Mucosa of gallbladder (tissue), 1 donor: ENCODE data around the gene DENND6A. TPM values are rescaled to one million over a fixed set of nuclear protein-coding genes. Genes with fewer than 3 reads are reported as not detected.
"Not testable (repeated sequence)": the region's sequence is repeated elsewhere in the genome, so short reads cannot be mapped to it uniquely, and the experiment has no call there.

ENCODE experiments used
- DNase-seq: peaks from one replicate; pipeline ENCODE4 v3.0.0-alpha.2; 2020; ENCODE audit warnings: low spot score
- total RNA-seq: library from RNA; stranded (reverse); gene quantifications from one replicate; pipeline ENCODE4 v1.2.1, GENCODE V29; 2021
- donor health status: DM: no; HTN: no; CAD: no.

The DENND6A gene
- total RNA-seq, 1 donor from 2014 or later: 22.1 TPM

DNA sequence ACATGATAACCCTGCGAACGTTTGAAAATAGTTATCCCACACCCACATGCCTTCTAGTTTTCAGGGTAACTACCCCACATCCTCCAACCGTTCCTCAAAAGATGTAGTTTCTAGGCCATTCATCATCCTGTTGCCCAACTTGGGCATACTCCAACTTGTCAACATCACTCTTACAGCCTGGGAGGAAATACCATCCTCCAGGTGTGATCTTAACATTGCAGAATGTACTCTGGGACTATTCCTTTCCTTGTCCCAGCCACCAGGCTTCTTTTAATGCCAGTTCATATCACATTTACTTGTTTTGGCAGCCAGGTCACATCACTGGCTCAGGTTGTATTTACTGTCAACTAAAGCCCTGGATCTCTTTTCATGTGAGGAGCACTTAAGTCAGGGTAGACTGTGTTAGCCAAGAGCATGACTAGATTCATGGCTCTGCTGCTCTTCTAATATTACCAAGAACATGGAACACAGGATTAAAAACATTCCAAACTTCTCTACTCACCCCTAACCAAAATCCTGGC lies 4.0 kb upstream of the DENND6A start:
- no peak for DNase-seq

DNA sequence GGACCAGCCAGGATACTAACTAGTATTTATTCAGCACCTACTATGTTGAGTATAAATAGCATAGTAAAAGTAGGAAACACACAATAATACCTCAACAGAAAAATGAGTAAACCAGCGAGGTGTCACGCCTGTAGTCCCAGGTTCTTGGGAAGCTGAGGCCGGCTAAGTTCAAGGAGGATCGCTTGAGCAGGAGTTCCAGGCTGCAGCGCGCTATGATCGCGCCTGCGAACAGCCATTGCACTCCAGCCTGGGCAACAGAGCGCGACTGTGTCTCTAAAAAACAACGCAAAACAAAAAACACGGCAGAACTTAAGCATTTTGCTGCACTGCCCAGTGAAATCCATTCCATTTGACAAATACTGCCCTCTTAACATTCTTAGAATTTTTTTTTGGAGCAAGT lies 1.3 kb upstream of the DENND6A start:
- no peak for DNase-seq

DNA sequence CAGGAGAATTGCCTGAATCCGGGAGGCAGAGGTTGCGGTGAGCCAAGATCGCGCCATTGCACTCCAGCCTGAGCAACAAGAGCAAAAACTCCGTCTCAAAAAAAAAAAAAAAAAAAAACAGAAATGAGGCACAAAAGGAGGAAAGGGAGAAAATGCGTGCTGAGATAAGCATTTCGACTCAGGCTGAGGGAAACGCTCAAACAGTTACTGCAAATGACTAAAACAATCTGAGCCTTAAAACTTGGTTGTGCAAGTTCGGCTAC lies 813 bp downstream of the DENND6A start:
- not testable (repeated sequence) for DNase-seq

DNA sequence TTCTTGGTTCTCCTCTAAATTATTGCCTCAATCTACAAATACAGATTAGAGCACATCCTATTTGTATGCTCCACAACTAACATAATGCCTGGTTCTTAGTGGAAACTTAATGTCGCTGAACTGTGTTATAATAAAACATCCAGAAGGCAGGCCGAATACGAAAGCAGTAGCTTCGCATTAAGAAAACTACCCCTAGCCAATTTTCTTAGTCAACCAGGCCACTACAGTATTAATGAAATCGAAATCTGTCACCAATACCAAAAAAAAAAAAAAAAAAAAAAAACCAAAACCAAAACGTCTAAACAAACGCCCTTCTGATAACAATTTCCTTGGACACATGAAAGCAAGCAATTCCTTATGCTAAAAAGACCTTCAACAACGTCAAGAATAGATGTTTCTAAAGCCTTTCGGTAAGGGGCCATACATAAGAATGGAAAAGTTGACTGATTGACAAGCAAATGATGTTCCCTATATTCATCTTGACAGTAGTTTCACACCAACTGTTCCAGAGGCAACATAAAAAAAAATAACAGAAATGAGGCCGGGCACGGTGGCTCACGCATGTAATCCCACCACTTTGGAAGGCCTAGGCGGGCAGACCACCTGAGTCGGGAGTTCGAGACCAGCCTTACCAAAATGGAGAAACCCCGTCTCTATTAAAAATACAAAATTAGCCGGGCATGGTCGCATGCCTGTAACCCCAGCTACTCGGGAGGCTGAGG lies 1.3 kb downstream of the DENND6A start:
- DNase-seq: no peak

DNA sequence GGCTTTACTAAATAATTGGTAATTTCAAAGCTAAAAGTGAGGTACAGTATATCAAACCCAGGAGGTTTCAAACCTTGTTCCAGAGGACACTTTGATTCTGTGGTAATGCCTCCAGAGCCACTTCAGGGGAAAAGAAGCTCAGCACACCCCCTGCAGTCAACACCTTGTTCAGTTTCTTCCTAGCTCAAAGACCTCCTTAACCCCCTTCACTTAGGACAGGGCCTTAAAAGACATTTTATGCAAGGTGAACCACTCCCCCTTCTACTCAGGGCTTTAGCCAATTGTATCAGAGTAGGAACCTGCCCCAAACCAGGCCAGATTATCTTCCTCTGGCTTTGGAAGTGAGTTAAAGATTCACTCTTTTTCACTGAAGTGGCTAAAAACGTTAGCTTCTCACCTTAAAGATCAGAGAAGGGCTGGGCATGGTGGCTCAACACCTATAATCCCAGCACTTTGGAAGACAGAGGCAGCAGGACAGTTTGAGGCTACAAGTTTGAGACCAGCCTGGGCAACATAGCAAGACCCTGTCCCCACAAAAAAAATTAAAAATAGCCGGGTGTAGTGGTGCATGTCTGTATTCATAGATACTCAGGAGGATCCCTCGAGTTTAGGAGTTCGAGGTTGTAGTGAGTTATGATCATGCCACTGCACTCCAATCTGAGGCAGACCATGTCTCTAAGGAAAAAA lies 3.4 kb downstream of the DENND6A start:
- DNase-seq: no peak

DNA sequence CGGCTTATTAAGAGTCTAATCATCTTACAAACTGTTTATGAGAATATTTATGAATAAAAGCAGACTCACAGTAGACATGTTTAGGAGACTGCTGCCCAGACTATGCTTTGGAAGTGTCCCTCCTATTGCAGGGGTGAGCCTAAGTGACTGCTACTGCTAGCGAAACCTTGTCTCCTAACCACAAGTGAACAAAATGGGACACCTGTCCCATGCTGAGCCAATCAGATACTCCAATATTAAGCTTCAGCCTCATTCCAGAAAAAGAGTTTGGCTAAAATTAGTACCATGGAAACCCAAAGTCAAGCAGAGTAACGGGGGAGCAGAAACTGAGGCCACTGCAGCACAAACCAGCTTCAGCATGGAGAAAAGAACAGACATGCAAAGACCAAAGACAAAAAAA lies 4.6 kb downstream of the DENND6A start:
- no peak for DNase-seq

DNA sequence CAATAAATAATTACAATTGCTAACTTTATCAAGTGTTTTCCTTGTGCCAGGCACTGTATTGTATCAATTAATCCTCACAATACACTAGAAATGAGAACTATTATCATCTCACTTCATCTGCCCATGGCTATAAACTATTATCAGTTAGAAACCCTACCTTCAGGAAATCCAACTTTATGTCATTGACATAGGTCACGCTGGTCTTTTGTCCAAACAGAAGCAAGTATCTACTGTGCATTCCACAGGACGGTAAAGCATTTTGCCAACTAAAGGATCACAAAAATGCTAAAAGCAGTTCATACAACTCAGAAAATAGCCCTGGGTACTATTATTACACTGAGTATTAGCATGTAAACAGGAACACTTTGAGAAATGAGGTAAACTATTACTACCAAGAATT lies 9.6 kb downstream of the DENND6A start:
- no peak for DNase-seq

DNA sequence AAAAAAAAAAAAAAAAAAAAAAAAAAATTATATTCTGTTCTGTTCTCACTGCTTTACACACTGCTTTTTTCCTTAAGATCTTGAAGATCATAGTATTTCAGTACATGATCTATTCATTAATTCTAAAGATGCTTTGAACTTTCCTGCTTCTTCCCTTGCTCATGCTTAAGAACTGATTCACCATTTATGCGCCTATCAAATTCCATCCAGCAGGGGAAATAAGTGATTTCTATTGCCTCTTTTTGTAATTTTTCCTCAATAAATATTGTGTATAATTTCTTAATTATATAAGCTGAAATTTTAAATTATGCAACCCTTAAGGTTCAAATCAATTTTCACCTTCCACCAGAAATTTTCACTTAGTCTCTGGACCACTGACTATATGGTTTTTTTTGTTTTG lies 10.6 kb downstream of the DENND6A start:
- DNase-seq: no peak

DNA sequence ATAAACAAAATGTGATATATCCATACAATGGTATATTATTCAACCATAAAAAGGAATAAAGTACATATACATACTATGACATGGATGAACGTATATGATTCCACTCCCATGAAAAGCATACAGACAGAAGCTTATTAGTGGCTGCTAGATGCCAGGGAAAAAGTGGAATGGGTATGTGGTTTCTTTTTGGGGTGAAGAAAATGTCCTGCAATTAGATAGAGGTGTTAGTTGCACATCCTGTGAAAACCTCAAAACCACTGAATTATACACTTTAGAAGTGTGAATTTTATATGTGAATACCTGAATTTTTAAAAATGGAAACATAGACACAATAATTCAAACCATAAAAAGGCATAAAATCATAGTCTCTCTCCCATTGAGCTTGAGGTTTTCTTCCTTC lies 11.2 kb downstream of the DENND6A start:
- DNase-seq: no peak

DNA sequence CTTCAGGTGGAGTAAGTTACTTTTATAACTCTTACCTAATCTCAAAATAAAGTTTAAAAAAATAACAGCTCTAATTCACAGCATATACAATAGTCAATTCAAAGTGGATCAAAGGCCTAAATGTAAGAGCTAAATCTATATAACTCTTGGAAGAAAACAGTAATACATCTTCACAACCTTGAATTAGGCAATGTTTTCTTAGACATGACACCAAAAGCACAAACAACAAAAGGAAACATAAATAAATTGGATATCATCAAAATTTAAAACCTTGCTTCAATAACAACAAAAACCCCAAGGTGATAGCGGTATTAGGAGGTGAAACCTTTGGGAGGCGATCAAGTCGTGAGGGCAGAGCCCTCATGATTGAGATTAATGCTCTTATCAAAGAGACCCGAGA lies 12.8 kb downstream of the DENND6A start:
- no peak for DNase-seq

DNA sequence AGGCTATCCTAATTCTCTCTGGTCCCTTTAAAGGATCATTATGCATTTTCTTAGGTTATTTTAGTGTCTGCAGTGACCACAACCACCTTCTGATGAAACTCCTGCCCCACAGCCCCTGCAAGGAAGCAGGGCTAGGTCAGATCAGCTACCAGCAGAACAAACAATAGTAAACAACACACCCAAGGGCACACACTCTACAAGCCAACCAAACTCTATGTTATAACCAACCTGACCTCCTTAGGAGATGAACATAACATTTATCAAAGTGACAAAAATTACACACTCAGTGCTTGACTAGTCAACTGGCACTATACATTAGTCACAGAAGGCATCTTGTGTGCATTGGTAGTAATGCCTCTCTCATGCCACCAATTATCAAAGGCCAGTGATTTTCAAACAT lies 17.3 kb downstream of the DENND6A start:
- DNase-seq: no peak

DNA sequence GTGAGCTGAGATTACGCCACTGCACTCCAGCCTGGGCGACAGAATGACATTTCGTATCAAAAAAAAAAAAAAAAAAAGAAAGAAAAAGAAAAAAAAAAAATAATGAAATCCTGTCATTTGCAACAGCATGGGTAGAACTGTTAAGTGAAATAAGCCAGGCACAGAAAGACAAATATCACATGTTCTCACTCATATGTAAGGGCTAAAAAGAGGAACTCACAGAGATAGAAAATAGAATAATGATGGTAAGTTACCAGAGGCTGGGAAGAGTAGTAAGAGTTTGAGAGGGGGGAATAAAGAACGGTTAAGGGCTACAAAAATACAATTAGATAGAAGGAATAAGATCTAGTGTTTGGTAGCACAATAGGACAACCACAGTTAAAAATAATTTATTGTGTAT lies 19.7 kb downstream of the DENND6A start:
- no peak for DNase-seq

DNA sequence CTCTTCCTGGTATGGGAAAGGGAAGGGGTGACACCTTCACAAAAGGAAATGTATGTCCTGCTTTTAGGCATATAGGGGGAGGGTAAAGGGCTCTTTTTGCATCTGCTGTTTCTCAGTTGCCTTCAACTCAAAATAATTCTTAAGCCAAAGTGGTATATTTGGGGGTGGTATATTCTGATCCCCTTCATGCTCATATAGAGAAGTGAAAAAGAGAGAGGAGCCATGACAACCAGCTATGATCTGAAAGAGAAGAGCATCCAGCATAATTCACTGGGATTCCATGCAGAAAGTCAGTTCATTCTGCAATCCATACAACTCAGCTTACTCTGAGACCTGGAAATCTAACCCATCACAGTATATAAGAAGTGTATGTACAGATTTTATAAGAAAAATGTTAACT lies 22.3 kb downstream of the DENND6A start:
- DNase-seq: no peak

DNA sequence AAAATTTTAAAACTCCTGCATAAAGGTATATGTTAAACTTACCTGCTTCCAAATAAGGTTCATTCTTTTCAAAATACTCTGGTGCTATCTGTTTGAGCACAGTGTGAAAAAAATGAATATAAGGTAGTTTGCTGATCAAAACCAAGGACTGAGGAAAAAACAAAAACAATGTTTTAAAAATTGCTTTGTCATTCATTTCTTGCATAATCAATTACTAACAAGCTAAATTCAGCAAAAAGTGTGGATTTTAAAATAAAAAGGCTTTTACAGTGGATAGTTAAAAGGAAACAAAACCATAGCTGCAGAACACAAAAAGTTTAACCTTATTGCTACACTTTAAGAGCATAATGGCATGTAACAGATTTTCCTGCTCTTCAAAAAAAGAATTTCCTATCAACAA lies 31.5 kb downstream of the DENND6A start:
- DNase-seq: no peak

DNA sequence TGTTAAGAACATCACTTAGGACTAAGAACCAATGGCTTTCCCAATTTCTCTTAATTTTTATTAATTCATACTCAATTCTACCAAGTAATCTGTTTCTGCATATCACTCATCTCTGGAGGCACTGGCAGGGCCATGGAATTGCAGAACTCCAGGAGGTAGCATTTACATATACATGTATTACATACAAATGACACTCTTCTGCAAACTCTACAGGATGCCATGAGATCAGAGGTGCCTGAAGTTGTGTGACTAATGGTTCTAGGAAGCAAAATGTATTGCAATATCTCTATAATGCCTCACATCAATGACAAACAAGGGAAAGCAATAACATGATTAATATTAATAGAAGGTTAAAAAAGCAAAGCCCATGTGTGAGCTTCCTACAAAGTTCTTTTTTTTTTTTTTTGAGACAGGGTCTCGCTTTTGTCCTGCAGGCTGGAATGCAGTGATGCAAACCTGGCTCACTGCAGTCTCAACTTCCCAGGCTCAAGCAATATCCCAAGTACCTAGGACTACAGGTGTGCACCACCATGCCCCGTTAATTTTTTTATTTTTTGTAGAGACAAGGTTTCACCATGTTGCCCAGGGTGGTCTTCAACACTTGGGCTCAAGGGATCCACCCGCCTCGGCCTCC lies 33.0 kb downstream of the DENND6A start:
- no peak for DNase-seq

DNA sequence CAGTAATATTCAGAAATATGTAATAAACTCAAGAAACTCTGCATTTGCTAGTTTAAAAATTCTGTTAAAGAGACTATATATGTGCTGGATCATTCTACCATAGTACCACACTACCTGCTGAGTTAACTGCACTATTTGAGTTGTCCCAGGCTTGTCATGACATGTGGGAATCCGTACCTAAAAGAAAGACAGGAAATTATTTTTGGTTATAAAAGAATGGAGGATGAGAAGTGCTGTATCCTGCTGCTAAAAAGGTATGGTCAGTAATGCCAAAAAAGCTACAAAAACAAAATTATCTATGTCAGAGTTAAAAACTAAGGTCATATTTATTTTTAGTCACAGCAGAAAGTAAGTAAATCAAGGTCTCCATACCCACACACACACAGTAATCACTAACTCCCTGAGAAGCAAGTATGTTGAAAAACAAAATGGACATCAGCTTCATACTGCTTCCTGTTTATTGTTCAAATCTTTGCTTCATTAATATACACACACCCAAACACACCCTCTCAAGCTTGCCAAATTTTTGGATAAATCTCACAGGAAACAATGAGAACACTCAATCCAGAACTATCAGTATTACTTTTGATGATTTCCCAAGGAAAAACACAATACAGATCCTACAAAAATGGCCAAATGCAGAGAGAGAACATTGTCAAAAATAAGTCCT lies 33.7 kb downstream of the DENND6A start:
- DNase-seq: no peak

DNA sequence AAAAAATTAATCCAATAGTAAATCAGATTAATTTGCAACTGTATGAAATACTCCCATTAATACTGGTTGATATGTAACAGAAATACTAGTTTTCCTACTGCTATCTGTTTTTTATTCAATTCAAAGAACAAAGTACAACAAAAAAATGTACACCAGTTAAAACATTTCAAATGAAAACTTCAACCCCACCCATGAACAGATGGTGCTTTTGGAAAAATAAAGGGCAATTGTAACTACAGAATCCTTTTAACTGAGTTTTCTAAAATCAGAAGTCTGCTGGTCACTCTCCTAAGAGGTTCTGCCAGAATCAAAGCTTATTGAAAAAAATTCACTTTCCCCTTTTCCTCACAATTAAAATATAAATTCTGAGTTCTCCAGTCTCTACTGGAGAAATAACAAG lies 34.3 kb downstream of the DENND6A start:
- no peak for DNase-seq

DNA sequence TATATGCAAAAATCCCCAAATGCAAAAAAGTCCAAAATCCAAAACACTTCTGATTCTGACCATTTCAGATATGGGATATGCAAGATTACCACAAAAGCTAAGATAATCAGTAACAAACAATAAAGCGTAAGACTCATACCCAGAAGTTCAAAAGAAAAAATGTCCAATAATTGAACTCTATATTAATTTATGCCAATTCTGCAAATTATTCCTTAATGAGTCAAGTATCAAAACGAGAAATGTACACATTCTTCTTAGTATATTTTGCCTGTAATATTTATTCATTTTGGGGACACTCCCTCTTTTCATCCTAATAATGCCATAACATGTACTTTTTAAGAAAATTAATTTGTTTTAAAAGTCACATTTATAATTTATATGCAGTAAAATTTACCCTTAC lies 37.1 kb downstream of the DENND6A start:
- DNase-seq: no peak

DNA sequence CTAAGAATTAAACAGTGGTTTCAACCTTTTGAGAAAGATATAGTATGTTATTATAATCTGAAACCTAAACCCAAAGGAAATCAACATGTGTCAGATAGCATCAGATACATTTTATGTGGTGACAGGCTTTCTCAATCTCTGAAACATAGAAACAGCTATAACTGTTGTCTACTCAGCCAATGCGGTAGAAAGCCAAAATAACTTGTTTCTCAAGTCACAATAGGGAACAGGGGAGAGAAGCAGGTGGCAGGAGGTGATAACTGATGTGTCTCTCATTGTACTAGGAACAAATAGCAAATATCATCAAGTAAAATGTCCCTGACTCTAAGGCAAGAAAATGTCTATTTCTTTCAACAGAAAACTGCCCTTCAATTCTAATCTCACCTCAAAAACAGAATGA lies 38.6 kb downstream of the DENND6A start:
- DNase-seq: no peak

DNA sequence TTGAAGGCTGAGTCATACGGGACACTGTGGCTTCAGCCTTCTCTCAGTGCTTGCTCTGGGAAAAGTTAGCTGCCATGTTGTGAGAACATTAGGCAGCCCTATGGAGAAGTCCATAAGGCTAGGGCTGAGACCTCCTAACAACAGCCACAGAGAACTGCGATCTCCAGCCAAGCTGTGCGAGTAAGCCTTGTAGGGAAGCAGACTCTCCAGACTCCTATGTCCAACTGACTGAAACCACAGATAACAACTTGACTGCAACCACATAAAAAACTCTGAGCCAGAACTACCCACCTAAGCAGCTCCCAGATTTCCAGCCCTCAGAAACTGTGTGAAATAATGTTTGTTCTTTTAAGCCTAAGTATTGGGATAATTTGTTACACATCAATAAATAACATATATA lies 40.7 kb downstream of the DENND6A start:
- no peak for DNase-seq

DNA sequence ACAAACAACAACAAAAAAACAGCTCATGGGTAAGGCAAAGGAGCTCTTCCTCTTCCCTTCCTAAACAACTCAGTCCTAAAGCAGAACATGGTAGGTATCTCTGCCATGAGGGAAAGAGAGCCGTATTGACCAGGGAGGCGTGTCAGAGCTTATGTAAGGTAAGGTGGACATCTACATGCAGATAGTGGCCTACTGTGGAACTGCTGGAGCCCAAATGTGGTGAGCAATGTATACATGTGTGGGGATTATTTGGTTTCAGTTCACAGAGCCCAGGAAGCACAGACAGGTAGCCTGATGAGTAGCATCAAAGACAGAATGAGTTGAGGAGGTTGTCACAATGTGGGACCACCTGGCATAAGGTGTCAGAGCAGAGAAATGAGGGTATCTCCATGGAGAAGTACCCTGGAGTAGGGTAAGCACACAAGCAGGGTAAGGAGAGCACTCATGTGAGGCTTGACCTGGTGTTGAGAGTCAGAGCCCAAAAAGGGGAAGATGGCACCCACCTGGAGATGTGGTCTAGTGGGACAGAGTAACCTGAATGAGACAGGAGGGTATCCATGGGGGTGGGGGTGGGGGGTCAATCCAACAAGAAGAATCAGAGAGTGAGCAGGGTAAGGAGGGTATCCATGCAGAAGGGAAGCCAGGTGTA lies 45.5 kb downstream of the DENND6A start:
- no peak for DNase-seq

DNA sequence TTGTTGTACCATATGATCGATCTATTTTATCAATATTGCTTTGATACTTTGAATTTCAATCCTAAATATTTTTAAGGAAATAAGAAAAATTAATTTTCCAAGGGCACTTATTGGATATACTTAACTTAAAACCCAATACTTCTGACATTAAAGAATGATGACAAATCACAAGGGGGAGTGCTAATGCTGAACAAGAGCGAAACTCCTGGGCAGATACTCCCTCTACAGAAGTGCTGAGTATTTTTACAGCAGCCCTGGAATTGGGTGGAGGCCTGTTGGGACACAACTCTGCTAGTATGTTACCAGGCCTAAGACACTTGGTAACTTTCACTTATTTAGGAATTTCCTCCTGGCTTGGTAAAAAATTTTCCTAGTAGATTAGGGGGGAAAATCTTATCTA lies 46.2 kb downstream of the DENND6A start:
- no peak for DNase-seq
